GM12873 (cell line): ENCODE data around the gene MAGI1.

ENCODE experiments used
- TF ChIP-seq, protein P1 (sequence below): IDR thresholded peaks from 2 replicates; pipeline ENCODE4 v1.5.1; 2012; ENCODE audit warnings: low read depth, mild to moderate bottlenecking, moderate library complexity, low read length, control low read depth; ENCODE audit not compliant: insufficient read depth; ENCODE audit errors: missing control alignments

MAGI1 gene

DNA sequence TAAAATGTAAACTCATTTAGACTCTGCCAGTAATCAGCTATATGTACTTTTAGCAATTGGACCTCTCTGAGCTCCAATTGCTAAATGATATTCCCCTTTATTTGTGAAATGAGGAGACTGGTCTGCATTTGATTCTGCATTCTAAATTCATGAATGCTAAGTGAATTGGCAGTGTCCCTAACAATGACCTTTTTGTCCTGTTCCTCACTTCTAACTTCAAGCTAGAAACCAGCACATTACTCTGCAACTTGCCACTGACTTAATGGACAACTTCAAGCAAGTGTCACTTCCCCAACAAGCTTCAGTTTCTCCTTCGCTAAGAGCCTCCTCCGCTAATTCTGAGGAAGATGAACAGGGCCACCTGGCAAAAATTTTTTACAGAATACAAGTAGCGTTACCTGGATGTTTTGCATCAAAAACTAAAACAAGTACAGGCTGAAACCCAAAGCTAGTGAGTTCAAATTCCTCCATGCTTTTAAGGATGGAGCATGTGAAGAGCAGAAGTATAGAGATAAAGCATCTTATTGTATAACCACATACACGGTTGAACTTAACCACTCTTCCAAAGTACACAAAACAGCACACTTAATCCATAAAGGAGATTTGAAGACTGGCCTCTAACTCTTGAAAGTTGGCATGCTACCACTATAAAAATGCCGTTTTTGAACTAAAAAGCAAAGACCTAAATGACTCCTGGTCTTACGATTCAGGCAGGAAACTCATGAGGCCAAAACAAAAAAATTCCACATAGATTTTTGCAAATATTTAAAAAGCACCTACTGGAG, 207.6 kb downstream of the MAGI1 start:
- TF ChIP-seq, protein P1, sequence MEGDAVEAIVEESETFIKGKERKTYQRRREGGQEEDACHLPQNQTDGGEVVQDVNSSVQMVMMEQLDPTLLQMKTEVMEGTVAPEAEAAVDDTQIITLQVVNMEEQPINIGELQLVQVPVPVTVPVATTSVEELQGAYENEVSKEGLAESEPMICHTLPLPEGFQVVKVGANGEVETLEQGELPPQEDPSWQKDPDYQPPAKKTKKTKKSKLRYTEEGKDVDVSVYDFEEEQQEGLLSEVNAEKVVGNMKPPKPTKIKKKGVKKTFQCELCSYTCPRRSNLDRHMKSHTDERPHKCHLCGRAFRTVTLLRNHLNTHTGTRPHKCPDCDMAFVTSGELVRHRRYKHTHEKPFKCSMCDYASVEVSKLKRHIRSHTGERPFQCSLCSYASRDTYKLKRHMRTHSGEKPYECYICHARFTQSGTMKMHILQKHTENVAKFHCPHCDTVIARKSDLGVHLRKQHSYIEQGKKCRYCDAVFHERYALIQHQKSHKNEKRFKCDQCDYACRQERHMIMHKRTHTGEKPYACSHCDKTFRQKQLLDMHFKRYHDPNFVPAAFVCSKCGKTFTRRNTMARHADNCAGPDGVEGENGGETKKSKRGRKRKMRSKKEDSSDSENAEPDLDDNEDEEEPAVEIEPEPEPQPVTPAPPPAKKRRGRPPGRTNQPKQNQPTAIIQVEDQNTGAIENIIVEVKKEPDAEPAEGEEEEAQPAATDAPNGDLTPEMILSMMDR, result no peak

DNA sequence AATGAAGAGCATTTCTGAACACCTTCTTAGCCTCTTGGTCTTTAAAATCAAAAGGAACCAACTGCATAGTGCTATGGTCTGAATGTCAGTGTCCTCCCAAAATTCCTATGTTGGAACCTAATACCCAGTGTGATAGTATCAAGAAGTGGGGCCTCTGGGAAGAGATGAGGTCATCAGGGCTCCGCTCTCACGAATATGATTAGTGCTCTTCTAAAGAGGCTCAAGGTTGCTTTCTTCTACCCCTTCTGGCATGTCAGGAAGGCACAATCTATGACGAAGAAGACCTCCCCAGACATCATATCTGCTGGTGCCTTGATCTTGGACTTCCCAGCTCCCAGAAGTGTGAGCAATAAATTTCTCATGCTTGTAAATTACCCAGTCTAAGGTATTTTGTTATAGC, 209.5 kb downstream of the MAGI1 start:
- TF ChIP-seq, protein P1, result no peak

DNA sequence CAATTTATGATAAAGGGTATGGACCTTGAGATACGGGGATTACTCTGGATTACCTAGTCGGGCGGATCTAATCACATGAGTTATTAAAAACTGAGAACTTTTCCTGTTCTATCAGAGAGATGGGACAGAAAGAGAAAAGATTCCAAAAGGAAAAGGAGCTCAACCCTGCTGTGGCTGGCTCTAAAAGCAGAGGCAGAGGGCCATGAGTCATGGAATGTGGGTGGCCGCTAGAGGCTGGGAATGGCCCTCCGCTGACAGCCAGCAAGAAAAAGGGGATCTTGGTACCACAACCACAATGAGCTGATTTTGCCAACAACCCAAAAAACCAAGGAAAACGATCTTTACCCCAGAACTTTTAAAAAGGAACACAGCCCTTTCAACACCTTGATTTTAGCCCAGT, 210.0 kb downstream of the MAGI1 start:
- TF ChIP-seq, protein P1, result no peak

DNA sequence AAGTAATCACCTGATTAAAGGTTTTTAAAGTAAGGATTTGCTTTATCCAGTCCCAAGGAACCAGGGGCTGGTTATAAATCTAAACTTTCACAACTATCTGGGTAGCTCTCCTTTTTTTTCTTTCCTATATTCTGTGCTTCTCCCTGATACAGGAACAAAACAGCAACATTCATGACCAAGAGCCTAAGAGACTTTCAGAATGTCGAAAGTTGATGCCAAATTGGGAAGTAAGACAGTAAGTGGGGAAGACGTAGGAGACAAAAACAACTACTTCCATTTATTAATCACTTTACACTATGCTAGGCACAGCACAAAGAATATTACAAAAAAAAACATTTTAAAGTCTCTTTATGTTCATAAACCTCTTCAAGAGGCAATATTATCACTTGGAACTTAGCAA, 211.6 kb downstream of the MAGI1 start:
- TF ChIP-seq, protein P1, result no peak

DNA sequence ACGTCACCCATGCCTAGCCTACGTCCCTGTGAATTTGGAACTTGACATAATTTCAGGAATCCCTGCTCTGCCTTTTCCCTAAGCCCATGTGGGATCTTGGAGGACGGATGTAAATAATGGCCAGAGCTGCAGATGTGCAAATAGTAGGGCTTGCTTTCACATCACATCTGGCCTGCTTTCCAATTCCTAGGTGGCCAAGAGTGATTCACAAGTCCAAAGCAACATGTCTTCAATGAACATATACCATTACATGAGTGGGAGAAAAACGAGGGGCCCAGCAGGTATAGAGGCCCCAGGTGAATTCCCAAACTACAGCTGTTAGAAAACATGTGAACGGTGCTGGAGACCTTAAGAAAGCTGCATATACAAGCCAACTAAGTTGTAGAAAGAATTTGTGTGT, 214.6 kb downstream of the MAGI1 start:
- TF ChIP-seq, protein P1, result no peak

DNA sequence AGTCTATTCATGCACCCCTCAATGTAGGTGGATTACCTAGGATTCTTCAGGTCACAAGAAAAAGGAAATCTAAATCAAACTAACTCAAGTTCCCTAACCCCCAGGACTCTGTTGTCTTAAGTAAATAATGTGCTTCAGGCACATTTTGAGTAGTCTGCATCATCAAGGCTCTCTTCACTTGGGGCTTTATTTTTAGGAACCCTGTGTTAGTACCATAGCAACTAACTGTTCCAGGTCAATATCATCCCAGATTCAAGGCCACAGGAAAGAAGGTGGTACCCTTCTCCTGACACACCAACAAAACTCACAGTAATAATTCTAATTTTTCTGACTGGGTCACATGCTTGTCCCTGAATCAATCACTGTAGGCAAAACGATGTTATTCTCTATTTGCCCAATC, 218.1 kb downstream of the MAGI1 start:
- TF ChIP-seq, protein P1, result no peak

DNA sequence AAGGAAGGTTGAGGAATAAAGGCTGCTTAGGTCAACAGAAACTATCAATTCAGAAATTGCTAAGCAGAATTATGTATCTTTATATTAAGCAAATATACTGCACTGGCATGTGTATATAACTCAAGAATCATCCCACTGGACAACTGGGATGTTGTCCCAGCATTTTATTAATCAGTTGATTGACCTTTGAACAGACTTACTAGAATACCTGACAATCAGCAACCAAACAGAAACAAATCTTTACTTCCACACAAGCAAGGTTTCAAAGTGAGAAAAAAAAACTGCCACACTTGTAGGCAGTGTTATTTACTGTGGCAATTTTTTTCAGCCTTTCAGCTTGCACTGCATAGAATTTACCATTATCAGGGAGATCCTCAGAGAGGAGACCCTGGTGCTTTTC, 218.8 kb downstream of the MAGI1 start:
- TF ChIP-seq, protein P1, result no peak
